ENCODE data around the gene RNF152.
A peak's percentile ranks its signal among the peaks of the same experiment; 100 is the strongest.

RNF152 gene, protein sequence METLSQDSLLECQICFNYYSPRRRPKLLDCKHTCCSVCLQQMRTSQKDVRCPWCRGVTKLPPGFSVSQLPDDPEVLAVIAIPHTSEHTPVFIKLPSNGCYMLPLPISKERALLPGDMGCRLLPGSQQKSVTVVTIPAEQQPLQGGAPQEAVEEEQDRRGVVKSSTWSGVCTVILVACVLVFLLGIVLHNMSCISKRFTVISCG

DNA sequence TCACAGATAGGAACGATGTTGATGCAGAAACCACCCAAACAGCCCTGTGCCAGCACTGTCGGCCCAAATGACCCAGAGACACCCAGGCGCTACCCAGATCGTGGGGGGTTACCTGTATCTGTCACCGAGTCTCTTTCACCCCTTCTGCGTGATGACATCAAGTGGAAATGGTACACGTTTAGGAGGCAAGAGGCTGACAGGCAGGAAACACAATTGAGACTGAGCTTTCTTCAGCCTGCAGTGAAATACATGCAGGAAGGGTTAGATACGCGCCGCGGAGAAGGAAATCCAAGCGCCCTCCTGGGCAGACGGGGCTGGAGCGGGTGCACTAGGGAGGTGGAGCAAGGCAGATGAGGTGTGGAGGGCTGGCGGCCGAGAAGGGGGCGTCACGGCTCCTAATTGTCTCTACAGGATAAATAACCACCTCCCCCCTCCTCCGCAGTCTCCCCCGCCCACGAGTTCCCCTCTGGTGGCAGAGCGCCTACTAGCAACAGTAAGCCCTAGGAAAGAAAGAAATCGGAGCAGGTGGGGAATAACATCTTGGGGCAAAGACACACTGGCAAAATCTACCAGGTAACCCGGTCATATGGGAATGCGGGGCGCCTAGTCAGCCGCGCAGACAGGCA is at the start of gene RNF152:
TSS of gene RNF152 (minus strand) at position 325 of the 626 bp plus-strand sequence. CDS start 76,544 bp downstream, outside the sequence.
- peak; percentile 70 for DNase-seq

DNA sequence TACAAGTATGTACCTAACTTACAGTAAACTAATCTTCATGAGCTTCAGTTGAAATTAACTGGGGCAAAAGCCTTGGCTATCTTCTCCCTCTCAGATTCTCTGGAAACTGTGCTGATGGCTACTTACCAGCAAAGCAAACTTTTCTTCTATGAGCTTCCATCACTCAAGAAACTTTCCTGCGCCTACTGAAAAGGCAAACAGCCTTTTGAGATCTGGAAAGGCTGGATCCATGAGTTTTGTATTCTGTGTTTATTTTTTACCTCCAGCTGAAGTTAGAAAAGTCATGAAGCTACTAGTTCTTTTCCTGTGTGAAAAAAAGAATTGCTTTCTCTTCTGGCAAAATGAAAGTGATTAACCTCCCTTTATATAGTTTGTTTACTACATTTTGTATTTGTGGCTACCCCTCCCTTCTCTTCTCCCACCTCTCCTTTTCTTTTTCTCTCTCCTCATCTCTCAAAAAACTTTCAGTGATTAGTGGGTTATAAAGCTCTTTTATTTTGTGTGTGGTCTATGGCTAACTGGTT is 49.2 kb upstream of the RNF152 start:
- DNase-seq, result no peak

DNA sequence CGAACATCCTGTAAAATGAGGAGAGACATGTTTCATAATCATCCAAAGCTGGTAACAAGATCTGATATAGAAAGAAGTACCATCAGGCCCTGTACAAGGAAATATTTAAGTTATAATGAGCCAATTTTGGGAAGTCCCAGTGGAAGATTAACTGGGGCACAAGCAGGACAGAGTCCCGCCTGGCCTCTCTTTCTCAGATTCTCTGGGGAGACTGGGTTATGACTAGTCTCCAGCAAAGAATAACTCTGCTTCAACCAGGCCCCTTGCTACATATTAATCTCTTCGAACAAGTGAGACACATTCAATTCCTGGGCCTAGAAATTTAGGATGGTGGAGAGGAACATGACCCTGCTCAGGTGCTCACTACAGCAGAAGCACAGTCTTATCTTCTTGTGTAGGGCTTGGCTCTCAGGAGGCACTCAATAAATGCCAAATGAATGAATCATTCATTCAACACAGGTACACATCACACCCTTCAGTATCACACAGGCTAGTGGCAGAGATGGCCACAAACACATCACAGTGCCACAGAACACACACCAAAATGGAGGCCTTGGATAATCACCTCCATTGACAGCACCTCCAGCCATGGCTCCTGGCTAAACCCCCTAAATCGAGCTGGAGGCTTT is 46.4 kb upstream of the RNF152 start:
- no peak for DNase-seq

DNA sequence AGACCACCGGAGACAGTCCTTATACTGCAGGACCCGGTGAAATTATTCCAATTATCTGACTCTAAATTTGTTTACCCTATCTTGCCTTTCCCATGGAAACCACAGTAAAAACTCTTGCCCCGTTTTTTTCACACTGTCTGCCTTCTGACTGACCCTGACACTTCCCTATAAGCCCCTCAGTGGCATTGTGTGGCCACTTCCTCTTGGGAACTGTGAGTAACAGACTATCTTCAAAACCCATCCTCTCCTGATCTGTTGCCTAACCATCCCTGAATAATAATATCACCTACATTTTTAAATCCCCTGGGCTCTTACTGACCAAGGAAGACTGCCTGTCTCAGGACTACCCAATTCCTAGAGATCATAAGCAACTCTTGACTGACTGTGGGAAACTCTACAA is 42.6 kb upstream of the RNF152 start:
- DNase-seq, result no peak

DNA sequence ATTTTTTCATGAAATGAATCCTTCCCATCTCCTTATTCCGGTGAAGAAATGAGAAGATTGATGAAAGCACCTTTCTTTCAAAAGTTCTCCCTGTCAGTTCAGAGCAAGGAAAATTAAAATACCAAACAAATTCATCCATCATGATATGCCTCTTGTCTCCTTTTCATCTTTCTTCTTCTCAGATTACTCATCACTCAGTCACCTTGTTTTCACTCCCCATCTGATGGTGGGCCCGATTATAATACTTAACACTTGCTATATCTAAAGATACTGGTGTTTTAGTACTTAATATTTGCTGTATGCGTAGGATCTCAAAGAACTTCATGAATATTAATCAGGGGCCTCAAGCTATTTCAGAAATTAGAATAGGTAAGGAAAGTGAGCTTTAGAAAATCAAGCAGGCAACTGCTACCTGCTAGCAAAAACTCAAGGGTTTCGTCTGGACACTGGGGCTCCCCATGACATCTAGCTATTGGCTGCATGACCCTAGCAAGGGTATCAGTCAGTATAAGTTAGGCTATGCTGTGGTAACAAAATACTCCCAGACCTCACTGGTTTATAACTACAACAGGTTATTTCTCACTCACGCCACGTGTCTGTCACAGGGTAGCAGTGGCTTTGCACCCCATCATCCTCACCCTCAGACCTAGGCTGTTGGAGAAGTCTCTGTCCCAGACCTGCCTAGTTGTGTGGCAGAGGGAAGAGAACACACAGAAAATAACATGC is 39.0 kb upstream of the RNF152 start:
- no peak for DNase-seq

DNA sequence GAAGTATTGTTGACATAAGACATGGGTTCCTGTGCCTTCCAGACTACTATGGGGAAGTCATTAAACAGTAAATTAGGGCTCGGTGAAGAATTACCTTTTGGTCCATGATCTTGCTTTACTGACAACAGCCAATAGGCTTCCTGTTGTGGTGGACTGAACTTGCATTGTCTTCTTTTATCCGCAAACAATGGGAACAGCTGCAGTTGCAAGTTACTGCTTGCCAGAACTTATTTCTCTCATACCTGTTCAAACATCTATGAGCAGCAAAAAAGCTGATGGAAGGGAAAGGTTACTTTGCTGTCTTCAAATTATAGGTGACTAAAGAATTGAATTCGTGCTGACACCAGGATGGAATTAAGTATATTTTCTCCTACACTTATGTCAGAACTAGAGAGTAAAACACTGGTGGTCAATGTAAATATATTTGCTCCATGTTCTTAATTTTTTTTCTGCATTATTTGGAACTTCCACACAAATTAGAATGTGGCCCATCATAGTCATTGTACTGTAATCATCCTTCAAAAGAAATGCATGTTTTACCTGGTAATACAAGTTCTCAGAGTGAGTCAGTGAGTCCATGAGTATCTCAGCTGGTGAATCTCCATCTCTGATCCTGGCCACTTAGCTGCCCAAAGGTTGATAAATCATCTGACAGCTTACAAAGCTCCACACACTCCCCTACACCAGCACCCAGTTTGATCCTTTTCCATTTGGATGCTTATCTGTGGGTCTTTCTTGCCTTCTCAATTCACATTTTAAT is 37.3 kb upstream of the RNF152 start:
- peak; percentile 97 for DNase-seq

DNA sequence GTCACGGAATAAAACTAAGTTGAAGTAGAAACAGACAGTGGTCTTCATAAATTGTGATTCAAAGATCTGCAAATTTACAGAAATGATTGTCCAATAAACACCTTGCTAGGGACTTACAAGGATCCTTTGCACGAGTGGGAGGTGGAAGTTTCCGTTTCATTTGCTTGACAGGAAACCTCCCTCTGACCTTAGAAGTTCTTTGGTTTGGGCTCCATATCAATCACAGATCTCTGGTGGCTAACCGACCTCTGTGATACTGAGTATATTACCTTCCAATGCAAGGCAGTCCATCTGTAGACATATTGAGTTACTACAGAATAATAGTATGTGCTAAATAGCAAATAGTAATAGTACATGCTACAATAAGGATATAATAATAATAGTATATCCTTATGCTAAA is 33.7 kb upstream of the RNF152 start:
- no peak for DNase-seq

DNA sequence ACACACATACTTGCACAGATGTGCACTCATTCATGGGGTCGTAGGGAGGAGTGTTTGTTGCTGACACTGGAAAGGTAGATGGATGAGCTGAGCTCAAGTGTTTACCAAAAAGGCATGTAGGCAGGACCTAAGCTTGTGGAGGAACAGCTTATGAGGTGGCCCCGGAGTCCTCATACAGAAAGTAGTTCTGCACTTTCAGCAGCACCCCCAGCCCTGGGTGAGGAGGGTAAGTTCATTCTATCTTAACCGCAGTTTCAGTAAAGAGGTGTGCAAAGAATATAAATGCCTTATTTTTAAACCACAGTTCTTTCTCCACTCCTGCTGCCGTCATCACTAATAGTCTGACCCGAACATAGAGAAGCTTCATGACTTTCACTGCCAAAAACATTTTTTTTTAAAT is 31.7 kb upstream of the RNF152 start:
- DNase-seq, result no peak

DNA sequence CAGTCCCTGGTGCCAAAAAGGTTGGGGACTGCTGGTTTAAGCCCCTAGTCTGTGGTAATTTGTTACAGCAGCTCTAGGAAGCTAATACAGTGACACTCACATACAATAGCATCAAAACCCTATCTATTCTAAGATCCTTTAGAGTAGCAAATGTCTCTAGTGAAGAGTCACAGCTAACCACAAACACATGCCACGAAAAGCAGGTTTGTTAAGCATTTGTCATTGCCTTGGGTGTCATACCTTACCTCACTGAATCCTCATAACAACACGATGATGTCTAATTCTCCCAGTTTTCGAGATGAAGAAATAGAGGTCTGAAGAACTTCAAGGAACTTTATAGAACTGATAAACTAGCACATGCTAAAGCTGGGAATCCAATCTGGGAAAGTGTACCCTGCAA is 29.6 kb upstream of the RNF152 start:
- no peak for DNase-seq

DNA sequence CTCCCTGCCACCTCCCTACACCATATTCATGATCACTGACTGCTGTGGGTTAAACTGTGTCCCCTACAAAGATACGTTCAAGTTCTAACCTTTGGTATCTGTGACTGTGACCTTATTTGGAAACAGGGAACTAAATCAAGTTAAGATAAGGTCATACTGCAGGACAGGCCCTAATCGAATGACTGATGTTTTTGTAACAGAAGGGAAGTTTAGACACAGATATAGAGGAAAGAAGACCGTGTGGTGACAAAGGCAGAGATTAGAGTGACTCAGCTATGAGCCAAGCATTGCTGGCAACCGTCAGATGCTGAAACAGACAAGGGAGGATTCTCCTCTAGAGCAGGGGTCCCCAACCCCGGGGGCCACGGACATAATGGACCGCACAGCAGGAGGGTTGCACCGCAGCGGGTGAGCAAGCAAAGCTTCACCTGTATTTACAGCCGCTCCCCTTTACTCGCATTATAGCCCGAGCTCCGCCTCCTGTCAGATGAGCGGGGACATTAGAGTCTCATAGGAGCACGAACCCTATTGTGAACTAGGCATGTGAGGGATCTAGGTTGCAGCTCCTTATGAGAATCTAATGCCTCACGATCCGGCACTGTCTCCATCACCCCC is 28.9 kb upstream of the RNF152 start:
- peak; percentile 15 for DNase-seq

DNA sequence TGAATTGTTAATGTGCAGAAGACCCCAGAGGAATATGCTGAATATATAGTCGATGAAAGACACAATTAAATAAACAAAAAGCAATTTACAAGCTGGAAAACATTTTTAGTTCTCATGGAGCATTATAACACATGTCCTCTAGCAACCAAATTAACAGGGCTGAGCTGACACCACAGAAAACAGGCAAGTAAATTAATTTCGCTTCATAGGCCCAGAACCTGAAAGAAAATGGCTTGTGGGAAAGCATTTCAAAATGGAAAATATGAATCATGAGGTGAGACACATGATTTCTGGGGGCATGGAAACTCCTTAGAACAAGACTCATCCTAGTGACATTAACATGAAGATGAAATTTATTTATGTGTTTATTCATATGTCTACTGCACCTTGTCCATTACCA is 25.0 kb upstream of the RNF152 start:
- no peak for DNase-seq

DNA sequence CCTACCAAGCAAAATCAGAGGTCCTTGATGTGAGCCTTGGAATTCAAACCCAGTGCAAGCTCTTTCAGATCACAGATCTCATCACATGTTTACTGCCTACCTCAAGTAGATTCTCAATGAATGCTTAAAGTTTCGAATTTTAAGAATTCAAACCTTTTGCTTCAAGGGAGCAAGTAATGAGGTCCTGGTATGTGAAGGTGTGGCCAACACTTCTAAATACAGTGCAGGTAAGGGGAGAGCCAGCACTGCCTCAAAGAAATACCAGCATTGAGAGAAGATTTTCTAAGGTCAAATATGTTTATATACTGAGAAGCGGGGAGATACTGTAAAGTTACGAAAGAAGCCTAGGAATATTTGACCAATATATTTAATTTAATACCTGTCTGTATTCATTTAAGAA is 19.7 kb upstream of the RNF152 start:
- DNase-seq, result no peak

DNA sequence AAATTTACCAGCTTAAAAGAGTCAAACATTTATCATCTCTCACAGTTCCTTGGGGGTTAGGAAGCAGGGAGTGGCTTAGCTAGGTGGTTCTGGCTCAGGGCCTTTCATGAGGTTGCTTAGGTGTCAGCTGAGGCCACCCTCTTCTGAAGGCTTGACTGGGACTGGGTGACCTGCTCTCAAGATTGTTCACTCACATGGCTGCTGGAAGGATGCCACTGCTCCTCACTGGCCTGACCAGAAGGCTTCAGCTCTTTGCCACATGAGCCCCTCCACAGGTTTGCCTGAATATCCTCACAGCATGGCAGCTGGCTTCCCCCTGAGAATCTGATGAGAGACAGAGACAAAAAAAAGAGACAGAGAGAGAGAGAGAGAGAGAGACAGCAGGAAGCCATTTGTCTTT is 17.3 kb upstream of the RNF152 start:
- DNase-seq, result no peak

DNA sequence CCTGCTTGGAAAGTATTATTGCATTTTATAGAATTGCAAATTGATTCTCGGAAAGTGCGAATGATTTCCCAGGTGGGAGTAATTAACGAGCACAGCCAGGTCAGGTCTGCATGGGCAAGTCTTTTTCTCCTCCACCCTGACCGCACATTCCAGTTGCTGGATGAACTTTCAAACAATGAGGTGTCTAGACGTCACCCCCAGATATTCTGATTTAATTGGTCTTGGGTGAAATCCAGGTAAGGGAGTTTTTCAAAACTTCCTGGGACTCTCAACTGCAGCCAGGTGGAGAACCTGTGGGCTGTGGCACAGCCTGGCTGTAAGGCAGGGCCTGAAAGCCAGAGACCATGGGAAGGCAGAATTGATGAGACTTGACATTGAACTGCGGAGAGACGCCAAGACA is 15.9 kb upstream of the RNF152 start:
- no peak for DNase-seq

DNA sequence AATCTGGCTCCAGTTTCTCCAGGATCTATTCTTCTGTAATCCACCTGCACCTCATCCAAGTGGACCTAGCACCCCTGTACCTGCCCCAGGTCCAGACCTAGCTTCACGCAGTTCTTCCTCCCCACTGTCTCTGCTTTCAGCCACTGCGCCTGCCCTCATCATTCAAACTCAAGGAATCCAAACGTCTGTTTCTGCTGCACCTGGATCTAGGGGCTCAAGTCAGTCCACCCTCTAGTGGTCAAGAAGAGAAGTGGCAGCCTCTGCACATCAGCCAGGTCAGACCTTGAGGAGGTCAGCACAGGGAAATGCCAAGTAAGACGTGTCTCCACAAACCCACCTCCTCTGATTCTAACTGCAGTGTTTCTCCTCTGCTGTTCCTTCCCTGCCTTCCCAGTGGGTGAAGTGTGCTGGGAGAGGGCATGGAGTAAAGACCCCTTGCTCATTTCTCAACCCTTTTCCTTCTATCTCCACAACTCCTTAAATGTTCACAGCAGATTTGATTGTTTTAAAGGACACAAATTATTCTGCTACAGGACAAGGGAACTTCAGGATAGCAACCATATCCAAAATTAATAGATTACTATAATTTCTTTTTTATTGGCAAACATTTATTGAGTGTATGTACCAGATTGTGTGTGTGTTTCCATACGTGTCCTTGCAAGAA is 8.6 kb upstream of the RNF152 start:
- DNase-seq, result peak; percentile 62

DNA sequence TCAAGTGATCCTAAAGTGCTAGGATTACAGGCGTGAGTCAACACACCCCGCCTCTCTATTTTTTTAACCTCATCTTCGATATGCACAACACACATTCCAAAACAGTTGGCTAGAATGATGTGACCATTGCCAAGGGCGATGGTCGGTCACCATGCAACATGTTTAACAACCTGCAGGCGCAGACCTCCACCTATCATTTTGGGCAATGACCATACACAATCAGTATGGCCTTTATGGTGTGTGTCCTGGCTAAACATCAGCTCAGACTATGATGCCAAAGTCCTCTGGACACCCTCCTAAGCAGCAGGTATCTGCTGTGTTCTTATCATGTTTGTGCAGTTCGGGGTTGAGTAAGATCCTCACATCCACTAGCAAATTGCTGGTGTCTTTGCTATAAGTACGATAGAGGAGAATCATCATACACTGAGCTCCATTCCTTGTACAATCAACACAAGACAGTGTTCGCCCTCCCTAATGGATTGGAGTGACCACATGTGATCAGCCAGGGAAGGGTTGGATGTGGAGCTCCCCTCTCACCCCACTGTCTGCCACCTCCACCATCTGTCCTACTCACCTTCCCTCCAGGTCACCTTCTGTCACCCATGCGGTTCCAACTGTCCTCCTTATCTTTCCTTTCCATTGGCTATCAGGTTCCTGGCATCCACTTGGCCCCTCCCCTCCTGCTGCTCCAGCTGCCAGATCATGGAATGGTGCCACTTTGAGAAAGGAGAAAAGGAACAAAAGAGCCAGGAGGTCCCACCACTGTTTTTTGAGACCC is 7.9 kb upstream of the RNF152 start:
- no peak for DNase-seq

DNA sequence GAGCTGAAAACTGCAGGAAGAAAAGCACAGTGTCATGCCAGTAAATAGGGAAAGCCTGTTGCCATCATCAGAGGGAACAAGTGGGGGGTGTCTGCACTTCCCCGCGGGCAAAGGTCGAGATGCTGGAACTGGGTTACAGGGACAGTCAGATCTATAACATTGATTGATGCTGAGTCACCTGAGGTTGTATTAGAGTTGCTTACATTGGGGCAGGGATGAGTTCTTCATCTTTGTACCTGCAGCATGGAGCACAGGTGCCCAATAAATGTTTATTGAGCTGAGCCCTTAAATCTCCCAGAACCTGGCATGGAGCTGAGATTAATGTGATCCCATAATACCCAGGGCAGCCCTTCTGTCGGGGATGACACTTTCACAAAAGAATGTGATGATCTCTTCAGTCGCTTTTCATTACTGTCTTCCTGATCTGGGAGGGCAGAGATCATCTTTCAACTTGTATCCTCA is 5.9 kb upstream of the RNF152 start:
- DNase-seq, result no peak

DNA sequence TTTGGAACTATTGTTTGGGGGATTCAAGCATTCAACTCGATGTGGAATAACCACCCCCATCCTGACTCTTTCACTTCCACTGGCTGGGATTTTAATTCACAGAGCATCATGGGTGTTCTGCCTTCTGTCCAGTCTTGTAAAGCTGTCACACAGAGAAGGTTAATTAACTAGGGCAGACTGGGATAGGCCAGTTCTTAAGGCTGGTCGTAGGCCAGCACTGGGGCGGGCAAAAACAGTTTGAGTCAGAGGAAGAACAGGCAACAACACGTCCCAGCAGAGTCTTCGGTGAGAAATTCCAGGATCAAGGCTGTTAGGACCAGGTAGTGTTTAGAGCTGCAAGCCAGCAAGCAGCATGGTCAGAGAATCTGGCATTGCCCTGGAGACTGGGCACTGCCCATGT is 4.0 kb upstream of the RNF152 start:
- no peak for DNase-seq

DNA sequence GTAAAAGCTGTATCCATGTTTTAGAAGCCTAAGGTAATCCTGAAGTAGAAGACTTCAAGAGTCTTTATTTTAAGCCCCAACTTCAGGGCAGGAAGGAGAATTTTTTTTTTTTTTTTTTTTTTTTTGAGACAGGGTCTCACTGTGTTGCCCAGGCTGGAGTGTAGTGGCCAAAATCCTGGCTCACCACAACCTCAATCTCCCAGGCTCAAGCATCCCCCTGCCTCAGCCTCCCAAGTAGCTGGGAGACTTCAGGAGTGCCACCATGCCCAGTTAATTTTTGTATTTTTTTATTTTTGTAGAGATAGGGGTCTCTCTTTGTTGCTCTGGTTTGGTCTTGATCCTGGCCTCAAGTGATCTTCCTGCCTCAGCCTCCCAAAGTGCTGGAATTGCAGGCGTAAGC is 3.3 kb upstream of the RNF152 start:
- DNase-seq, result no peak

DNA sequence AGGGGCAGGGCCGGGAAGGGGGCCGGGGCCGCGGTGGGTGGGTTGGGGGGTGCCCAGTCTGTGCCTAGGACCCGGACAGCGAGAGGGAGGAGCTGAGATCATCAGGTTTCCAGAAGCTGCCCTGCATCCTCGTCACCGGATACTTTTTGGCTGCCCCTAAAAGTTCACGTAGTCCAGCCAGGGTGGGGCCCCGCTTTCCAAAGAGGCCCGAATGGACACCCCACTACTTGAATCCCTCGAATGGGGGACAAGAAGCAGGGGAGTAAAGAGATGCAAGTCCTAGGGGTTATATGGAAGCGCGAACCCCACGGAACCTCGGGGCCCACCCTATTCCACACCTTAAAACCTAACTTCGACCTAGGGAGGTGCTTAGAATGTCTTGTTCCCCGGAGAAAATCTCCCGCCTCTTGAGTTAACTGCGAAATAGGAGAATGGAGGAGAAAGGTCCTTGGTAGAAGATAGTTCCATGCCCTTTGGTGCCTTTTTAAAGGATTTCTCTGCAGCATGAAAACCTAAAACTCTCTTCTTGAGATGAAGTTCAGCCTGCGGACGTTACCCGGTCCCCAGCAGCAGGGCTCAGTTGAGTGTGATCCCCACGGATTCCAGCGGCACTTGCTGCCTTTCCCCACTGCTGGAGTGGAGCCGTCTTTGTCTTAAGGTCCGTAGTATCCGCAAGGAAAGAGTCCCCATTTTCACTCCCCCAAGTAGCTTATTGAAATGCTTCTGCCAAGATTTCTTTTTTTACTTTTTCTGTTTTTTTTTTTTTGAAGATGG is 2.1 kb upstream of the RNF152 start:
- no peak for DNase-seq

All from NCI-H748 treated with DMSO at 0.1 percent for 48 hours (cell line).